GM12878 (cell line): Measurements from ENCODE around the gene CFDP1. TPM values are rescaled to one million over a fixed set of nuclear protein-coding genes. Genes with fewer than 3 reads are reported as not detected.

Experiments used
- ASH2L ChIP-seq: fragments of 300-600, 200-600 bp; sonication (generic); IDR thresholded peaks from 2 replicates; pipeline ENCODE4 v1.6.1; 2017; ENCODE audit warnings: low read depth, mild to moderate bottlenecking, borderline replicate concordance
- CREM ChIP-seq: IDR thresholded peaks from 2 replicates; pipeline ENCODE4 v1.6.1; 2014; ENCODE audit warnings: antibody characterized with exemption, low read depth
- EGR1 ChIP-seq, 2 experiments: IDR thresholded peaks; 1 replicate in 1 of 2; 2 replicates in 1 of 2; pipeline ENCODE4 v1.6.1; 2011 to 2012; ENCODE audit warnings: low read depth in 2 of 2, low read length in 2 of 2, borderline replicate concordance in 1 of 2, mild to moderate bottlenecking in 1 of 2, moderate library complexity in 1 of 2
- IRF4 ChIP-seq: IDR thresholded peaks from 2 replicates; pipeline ENCODE4 v1.6.1; 2011; ENCODE audit warnings: low read depth, low read length
- MTA2 ChIP-seq: fragments of 450-650 bp; IDR thresholded peaks from 2 replicates; pipeline ENCODE4 v1.6.1; 2016; ENCODE audit warnings: low read depth, mild to moderate bottlenecking, moderate library complexity
- MXI1 ChIP-seq: fragments of 150-350 bp; IDR thresholded peaks from 2 replicates; pipeline ENCODE4 v1.6.1; 2011; ENCODE audit warnings: low read depth, mild to moderate bottlenecking, inconsistent platforms, low read length, improper control_type of control experiment
- polyA plus RNA-seq, 11 experiments: library from polyadenylated mRNA; depleted of rRNA in 4 of 11; unstranded in 6 of 11; stranded (reverse) in 5 of 11; fragments of >200 nt; fragmentation: Nextera tagmentation in 4 of 11; fragmentation: Illumina TruSeq in 1 of 11; extraction: Ambion mirVana in 4 of 11; extraction: Trizol in 1 of 11; gene quantifications; 1 replicate in 1 of 11; 2 replicates in 10 of 11; pipeline versions ENCODE4 v1.2.1 to v1.2.3, GENCODE V29; 2011 to 2016; ENCODE audit warnings: inconsistent platforms in 2 of 11, missing spikeins in 2 of 11, low read depth in 1 of 11
- total RNA-seq, 4 experiments: library from RNA; depleted of rRNA in 3 of 4; stranded (reverse); fragments of >200 nt in 3 of 4; fragmentation: Illumina TruSeq in 1 of 4; extraction: Trizol in 1 of 4; gene quantifications; 2 replicates each; pipeline versions ENCODE4 v1.2.1 to v1.2.3, GENCODE V29; 2013 to 2021
- TF ChIP-seq, protein P1 (sequence below): fragments of 450-650 bp; IDR thresholded peaks from 2 replicates; pipeline ENCODE4 v1.6.1; 2016; ENCODE audit warnings: mild to moderate bottlenecking
- TF ChIP-seq, protein P2 (sequence below): fragments of 450-650 bp; IDR thresholded peaks from 2 replicates; pipeline ENCODE4 v1.6.1; 2018; ENCODE audit warnings: mild to moderate bottlenecking, low read depth, moderate library complexity; ENCODE audit not compliant: partially characterized antibody
- TF ChIP-seq, protein P3 (sequence below): fragments of 150-350 bp; IDR thresholded peaks from 2 replicates; pipeline ENCODE4 v1.6.1; 2016; ENCODE audit warnings: low read depth, low read length
- TF ChIP-seq, protein P4 (sequence below): fragments of 450-650 bp; IDR thresholded peaks from 2 replicates; pipeline ENCODE4 v1.6.1; 2017; ENCODE audit warnings: low read depth, mild to moderate bottlenecking, moderate library complexity
- TF ChIP-seq, protein P5 (sequence below): IDR thresholded peaks from 2 replicates; pipeline ENCODE4 v1.6.1; 2012; ENCODE audit warnings: improper control_type of control experiment, low read depth, low read length; ENCODE audit not compliant: insufficient replicate concordance
- TF ChIP-seq, protein P6 (sequence below): IDR thresholded peaks from 2 replicates; pipeline ENCODE4 v1.6.1; 2012; ENCODE audit warnings: low read depth, low read length, improper control_type of control experiment

CFDP1 gene
- total and polyA plus RNA-seq, 10 of the 15 experiments (the other 5 are each of a cell fraction or from before 2014, with no cell fraction given), result 22.3 to 64.8 (median 36.7) TPM

DNA sequence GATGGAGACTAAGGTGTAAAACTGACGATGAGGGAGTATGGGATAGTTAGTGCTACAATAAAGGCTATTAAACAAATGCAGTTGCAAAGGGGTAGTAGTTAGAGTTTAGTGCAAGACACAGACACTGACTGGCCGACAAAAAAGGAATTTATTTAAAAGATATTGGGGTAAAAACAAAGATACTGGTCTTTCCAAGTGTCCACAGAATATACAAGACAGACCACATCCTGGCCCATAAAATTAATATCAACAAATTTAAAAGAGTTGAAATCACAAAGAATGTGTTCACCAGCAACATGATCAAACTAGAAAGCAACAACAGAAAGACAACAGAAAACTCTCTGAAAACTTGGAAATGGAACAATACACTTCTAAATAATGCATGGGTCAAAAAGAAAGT, 54.7 kb downstream of the CFDP1 start (continued):
- TF ChIP-seq, protein P1, sequence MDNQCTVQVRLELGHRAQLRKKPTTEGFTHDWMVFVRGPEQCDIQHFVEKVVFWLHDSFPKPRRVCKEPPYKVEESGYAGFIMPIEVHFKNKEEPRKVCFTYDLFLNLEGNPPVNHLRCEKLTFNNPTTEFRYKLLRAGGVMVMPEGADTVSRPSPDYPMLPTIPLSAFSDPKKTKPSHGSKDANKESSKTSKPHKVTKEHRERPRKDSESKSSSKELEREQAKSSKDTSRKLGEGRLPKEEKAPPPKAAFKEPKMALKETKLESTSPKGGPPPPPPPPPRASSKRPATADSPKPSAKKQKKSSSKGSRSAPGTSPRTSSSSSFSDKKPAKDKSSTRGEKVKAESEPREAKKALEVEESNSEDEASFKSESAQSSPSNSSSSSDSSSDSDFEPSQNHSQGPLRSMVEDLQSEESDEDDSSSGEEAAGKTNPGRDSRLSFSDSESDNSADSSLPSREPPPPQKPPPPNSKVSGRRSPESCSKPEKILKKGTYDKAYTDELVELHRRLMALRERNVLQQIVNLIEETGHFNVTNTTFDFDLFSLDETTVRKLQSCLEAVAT, result no peak
- TF ChIP-seq, protein P2, sequence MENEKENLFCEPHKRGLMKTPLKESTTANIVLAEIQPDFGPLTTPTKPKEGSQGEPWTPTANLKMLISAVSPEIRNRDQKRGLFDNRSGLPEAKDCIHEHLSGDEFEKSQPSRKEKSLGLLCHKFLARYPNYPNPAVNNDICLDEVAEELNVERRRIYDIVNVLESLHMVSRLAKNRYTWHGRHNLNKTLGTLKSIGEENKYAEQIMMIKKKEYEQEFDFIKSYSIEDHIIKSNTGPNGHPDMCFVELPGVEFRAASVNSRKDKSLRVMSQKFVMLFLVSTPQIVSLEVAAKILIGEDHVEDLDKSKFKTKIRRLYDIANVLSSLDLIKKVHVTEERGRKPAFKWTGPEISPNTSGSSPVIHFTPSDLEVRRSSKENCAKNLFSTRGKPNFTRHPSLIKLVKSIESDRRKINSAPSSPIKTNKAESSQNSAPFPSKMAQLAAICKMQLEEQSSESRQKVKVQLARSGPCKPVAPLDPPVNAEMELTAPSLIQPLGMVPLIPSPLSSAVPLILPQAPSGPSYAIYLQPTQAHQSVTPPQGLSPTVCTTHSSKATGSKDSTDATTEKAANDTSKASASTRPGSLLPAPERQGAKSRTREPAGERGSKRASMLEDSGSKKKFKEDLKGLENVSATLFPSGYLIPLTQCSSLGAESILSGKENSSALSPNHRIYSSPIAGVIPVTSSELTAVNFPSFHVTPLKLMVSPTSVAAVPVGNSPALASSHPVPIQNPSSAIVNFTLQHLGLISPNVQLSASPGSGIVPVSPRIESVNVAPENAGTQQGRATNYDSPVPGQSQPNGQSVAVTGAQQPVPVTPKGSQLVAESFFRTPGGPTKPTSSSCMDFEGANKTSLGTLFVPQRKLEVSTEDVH, result no peak
- TF ChIP-seq EGR1 (IDR thresholded peaks at IDR 0.05; ENCODE audit: borderline replicate concordance in 1 of 2, low read depth in 2 of 2, low read length in 2 of 2), result no peak
- TF ChIP-seq MTA2, result no peak
- TF ChIP-seq, protein P3, sequence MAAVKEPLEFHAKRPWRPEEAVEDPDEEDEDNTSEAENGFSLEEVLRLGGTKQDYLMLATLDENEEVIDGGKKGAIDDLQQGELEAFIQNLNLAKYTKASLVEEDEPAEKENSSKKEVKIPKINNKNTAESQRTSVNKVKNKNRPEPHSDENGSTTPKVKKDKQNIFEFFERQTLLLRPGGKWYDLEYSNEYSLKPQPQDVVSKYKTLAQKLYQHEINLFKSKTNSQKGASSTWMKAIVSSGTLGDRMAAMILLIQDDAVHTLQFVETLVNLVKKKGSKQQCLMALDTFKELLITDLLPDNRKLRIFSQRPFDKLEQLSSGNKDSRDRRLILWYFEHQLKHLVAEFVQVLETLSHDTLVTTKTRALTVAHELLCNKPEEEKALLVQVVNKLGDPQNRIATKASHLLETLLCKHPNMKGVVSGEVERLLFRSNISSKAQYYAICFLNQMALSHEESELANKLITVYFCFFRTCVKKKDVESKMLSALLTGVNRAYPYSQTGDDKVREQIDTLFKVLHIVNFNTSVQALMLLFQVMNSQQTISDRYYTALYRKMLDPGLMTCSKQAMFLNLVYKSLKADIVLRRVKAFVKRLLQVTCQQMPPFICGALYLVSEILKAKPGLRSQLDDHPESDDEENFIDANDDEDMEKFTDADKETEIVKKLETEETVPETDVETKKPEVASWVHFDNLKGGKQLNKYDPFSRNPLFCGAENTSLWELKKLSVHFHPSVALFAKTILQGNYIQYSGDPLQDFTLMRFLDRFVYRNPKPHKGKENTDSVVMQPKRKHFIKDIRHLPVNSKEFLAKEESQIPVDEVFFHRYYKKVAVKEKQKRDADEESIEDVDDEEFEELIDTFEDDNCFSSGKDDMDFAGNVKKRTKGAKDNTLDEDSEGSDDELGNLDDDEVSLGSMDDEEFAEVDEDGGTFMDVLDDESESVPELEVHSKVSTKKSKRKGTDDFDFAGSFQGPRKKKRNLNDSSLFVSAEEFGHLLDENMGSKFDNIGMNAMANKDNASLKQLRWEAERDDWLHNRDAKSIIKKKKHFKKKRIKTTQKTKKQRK, result no peak
- TF ChIP-seq, protein P4, sequence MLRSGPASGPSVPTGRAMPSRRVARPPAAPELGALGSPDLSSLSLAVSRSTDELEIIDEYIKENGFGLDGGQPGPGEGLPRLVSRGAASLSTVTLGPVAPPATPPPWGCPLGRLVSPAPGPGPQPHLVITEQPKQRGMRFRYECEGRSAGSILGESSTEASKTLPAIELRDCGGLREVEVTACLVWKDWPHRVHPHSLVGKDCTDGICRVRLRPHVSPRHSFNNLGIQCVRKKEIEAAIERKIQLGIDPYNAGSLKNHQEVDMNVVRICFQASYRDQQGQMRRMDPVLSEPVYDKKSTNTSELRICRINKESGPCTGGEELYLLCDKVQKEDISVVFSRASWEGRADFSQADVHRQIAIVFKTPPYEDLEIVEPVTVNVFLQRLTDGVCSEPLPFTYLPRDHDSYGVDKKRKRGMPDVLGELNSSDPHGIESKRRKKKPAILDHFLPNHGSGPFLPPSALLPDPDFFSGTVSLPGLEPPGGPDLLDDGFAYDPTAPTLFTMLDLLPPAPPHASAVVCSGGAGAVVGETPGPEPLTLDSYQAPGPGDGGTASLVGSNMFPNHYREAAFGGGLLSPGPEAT, result no peak
- TF ChIP-seq CREM, result no peak
- TF ChIP-seq IRF4, result no peak
- TF ChIP-seq, protein P5, sequence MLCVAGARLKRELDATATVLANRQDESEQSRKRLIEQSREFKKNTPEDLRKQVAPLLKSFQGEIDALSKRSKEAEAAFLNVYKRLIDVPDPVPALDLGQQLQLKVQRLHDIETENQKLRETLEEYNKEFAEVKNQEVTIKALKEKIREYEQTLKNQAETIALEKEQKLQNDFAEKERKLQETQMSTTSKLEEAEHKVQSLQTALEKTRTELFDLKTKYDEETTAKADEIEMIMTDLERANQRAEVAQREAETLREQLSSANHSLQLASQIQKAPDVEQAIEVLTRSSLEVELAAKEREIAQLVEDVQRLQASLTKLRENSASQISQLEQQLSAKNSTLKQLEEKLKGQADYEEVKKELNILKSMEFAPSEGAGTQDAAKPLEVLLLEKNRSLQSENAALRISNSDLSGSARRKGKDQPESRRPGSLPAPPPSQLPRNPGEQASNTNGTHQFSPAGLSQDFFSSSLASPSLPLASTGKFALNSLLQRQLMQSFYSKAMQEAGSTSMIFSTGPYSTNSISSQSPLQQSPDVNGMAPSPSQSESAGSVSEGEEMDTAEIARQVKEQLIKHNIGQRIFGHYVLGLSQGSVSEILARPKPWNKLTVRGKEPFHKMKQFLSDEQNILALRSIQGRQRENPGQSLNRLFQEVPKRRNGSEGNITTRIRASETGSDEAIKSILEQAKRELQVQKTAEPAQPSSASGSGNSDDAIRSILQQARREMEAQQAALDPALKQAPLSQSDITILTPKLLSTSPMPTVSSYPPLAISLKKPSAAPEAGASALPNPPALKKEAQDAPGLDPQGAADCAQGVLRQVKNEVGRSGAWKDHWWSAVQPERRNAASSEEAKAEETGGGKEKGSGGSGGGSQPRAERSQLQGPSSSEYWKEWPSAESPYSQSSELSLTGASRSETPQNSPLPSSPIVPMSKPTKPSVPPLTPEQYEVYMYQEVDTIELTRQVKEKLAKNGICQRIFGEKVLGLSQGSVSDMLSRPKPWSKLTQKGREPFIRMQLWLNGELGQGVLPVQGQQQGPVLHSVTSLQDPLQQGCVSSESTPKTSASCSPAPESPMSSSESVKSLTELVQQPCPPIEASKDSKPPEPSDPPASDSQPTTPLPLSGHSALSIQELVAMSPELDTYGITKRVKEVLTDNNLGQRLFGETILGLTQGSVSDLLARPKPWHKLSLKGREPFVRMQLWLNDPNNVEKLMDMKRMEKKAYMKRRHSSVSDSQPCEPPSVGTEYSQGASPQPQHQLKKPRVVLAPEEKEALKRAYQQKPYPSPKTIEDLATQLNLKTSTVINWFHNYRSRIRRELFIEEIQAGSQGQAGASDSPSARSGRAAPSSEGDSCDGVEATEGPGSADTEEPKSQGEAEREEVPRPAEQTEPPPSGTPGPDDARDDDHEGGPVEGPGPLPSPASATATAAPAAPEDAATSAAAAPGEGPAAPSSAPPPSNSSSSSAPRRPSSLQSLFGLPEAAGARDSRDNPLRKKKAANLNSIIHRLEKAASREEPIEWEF, result no peak
- TF ChIP-seq ASH2L, result no peak
- TF ChIP-seq, protein P6, sequence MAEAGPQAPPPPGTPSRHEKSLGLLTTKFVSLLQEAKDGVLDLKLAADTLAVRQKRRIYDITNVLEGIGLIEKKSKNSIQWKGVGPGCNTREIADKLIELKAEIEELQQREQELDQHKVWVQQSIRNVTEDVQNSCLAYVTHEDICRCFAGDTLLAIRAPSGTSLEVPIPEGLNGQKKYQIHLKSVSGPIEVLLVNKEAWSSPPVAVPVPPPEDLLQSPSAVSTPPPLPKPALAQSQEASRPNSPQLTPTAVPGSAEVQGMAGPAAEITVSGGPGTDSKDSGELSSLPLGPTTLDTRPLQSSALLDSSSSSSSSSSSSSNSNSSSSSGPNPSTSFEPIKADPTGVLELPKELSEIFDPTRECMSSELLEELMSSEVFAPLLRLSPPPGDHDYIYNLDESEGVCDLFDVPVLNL, result no peak
- no peak for TF ChIP-seq MXI1
